ENCODE results near the gene BTG1.

Gene BTG1

DNA sequence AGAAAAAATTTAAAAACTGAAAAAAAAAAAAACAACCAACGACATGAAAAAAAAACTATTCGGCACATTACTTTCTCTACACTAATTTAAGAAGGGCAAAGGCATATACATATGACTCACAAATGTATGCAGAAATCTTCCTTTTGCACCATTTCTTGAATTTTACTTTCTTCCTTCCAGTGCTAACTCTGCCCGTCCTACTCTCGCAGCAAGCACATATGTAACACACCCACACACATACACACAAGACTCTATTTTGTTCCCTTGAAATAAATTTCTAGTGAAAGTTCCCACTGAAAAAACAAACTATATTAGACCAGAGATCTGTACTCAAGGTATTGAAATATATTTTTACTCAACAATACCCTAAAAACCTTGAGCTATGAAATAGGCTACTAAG lies 14.6 kb downstream of the BTG1 start:
- no peak for DNase-seq (ENCODE audit: extremely low spot score)
- TF ChIP-seq TARDBP (IDR thresholded peaks at IDR 0.05), result no peak
- TF ChIP-seq ARNT (IDR thresholded peaks at IDR 0.05), result no peak
- no peak for TF ChIP-seq SP1 (IDR thresholded peaks at IDR 0.05)
- no peak for TF ChIP-seq CTBP1 (IDR thresholded peaks at IDR 0.05; ENCODE audit: borderline replicate concordance)
- TF ChIP-seq LEF1 (IDR thresholded peaks at IDR 0.05; ENCODE audit: borderline replicate concordance), result no peak
- TF ChIP-seq ELF4 (IDR thresholded peaks at IDR 0.05), result no peak
- TF ChIP-seq BHLHE40 (IDR thresholded peaks at IDR 0.05; ENCODE audit: borderline replicate concordance), result no peak
- TF ChIP-seq FOXM1 (IDR thresholded peaks at IDR 0.05; ENCODE audit: borderline replicate concordance), result no peak
- TF ChIP-seq L3MBTL2 (conservative IDR thresholded peaks at IDR 0.05), result no peak
- no peak for TF ChIP-seq NFRKB (IDR thresholded peaks at IDR 0.05)
- TF ChIP-seq ZNF384 (IDR thresholded peaks at IDR 0.05), result no peak
- TF ChIP-seq FOXK2 (IDR thresholded peaks at IDR 0.05), result no peak
- no peak for TF ChIP-seq FOXA1 (IDR thresholded peaks at IDR 0.05)
- no peak for TF ChIP-seq SUZ12 (IDR thresholded peaks at IDR 0.05)
- ChIA-PET POLR2A (interaction anchor here (1.4 kb wide), 1 partner anchor 15 kb away, joined by 4 read pairs; the partner anchor contains the start of gene BTG1), CTCF (no interaction called here)

DNA sequence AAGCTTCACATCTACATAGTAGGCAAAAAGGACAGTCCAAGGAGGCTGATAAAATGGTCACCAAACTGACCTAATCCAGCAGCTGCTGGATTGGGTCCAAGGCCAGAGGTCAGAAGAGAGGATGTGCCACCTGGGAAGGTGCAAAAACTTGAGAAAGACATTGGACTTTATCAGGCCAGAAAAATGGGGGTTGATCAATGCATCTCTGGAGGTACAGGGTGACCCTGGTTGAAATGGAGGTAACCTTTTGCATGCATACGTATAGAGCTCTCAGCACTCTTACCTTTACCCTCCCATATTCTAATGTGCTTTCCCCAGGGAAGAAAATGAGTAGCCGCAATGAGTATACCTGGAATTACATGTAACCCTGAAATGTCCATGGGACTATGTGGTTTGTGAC lies 16.0 kb downstream of the BTG1 start:
- CTCF ChIA-PET, result no interaction called here
- POLR2A ChIA-PET, result no interaction called here
- TF ChIP-seq HDGF (IDR thresholded peaks at IDR 0.05; ENCODE audit: borderline replicate concordance) (no peak), NFRKB (IDR thresholded peaks at IDR 0.05) (no peak), ZNF384 (IDR thresholded peaks at IDR 0.05) (no peak), SP1 (IDR thresholded peaks at IDR 0.05) (no peak), BHLHE40 (IDR thresholded peaks at IDR 0.05; ENCODE audit: borderline replicate concordance) (no peak), TARDBP (IDR thresholded peaks at IDR 0.05) (no peak), SUZ12 (IDR thresholded peaks at IDR 0.05) (no peak), FOXM1 (IDR thresholded peaks at IDR 0.05; ENCODE audit: borderline replicate concordance) (no peak)

DNA sequence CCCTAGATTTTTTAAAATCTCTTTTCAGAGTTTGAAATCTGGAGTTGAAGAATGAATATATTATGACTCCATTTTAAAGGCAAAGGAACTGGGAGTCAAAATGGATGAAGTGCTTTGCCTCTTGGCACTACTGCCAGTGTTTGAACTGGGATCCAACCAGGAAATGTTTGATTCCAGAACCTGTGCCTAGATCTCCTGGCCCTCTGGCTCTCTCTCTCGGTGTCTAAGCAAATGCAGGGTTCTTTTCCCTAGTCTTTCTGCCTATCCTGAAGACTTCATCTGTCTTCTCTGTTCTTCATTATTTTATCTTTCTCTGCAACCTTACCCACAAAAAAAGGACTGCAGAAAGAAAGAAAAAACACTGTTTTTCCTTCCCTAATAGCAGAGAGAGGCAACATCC lies 17.0 kb downstream of the BTG1 start:
- DNase-seq (ENCODE audit: extremely low spot score), result no peak
- ChIA-PET CTCF (no interaction called here), POLR2A (no interaction called here)
- TF ChIP-seq FOXA1 (IDR thresholded peaks at IDR 0.05), result no peak
- no peak for TF ChIP-seq SUZ12 (IDR thresholded peaks at IDR 0.05)
- TF ChIP-seq L3MBTL2 (conservative IDR thresholded peaks at IDR 0.05), result no peak
- no peak for TF ChIP-seq ZNF384 (IDR thresholded peaks at IDR 0.05)
- TF ChIP-seq, protein P1, sequence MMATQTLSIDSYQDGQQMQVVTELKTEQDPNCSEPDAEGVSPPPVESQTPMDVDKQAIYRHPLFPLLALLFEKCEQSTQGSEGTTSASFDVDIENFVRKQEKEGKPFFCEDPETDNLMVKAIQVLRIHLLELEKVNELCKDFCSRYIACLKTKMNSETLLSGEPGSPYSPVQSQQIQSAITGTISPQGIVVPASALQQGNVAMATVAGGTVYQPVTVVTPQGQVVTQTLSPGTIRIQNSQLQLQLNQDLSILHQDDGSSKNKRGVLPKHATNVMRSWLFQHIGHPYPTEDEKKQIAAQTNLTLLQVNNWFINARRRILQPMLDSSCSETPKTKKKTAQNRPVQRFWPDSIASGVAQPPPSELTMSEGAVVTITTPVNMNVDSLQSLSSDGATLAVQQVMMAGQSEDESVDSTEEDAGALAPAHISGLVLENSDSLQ (IDR thresholded peaks at IDR 0.05), result no peak
- no peak for TF ChIP-seq SP1 (IDR thresholded peaks at IDR 0.05)
- TF ChIP-seq BHLHE40 (IDR thresholded peaks at IDR 0.05; ENCODE audit: borderline replicate concordance), result no peak
- TF ChIP-seq ARNT (IDR thresholded peaks at IDR 0.05), result no peak
- no peak for TF ChIP-seq HDGF (IDR thresholded peaks at IDR 0.05; ENCODE audit: borderline replicate concordance)
- TF ChIP-seq FOXM1 (IDR thresholded peaks at IDR 0.05; ENCODE audit: borderline replicate concordance), result no peak
- no peak for TF ChIP-seq FOXK2 (IDR thresholded peaks at IDR 0.05)
- no peak for TF ChIP-seq CTBP1 (IDR thresholded peaks at IDR 0.05; ENCODE audit: borderline replicate concordance)
- TF ChIP-seq NFRKB (IDR thresholded peaks at IDR 0.05), result no peak
- TF ChIP-seq TARDBP (IDR thresholded peaks at IDR 0.05), result no peak
- no peak for TF ChIP-seq LEF1 (IDR thresholded peaks at IDR 0.05; ENCODE audit: borderline replicate concordance)
- no peak for TF ChIP-seq ELF4 (IDR thresholded peaks at IDR 0.05)

More for the DNA sequence above, 16.0 kb downstream of the BTG1 start:
- no peak for DNase-seq (ENCODE audit: extremely low spot score)

DNA sequence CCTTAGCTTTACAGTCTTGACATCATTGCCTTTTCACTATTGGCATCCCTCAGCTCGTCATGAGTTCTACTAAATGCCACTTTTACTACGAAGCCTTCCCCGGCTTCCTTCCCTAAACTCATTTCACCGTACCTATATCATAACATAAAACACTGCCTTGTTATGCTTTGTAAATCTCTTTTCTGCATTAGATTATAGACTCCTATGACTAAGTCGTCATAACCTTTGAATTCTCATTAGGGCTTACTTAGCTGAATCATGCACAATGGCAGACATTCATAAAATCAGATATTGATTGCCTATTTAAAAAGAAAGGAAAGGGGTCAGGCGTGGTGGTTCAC lies 21.0 kb downstream of the BTG1 start:
- POLR2A ChIA-PET, result interaction anchor here (1.8 kb wide), 1 partner anchor 21 kb away, joined by 6 read pairs; the partner anchor contains the start of gene BTG1
- DNase-seq (ENCODE audit: extremely low spot score), result no peak
- TF ChIP-seq SP1 (IDR thresholded peaks at IDR 0.05) (no peak), CTBP1 (IDR thresholded peaks at IDR 0.05; ENCODE audit: borderline replicate concordance) (no peak), TARDBP (IDR thresholded peaks at IDR 0.05) (no peak), ELF4 (IDR thresholded peaks at IDR 0.05) (no peak), NFRKB (IDR thresholded peaks at IDR 0.05) (no peak), HDGF (IDR thresholded peaks at IDR 0.05; ENCODE audit: borderline replicate concordance) (no peak), FOXA1 (IDR thresholded peaks at IDR 0.05) (no peak), ARNT (IDR thresholded peaks at IDR 0.05) (no peak), ZNF384 (IDR thresholded peaks at IDR 0.05) (no peak), SUZ12 (IDR thresholded peaks at IDR 0.05) (no peak), L3MBTL2 (conservative IDR thresholded peaks at IDR 0.05) (no peak), BHLHE40 (IDR thresholded peaks at IDR 0.05; ENCODE audit: borderline replicate concordance) (no peak)
- TF ChIP-seq, protein P1 (IDR thresholded peaks at IDR 0.05), result no peak
- CTCF ChIA-PET, result interaction anchor here (0.7 kb wide), 1 partner anchor 137 kb away, joined by 3 read pairs; no protein-coding TSS in a partner anchor

DNA sequence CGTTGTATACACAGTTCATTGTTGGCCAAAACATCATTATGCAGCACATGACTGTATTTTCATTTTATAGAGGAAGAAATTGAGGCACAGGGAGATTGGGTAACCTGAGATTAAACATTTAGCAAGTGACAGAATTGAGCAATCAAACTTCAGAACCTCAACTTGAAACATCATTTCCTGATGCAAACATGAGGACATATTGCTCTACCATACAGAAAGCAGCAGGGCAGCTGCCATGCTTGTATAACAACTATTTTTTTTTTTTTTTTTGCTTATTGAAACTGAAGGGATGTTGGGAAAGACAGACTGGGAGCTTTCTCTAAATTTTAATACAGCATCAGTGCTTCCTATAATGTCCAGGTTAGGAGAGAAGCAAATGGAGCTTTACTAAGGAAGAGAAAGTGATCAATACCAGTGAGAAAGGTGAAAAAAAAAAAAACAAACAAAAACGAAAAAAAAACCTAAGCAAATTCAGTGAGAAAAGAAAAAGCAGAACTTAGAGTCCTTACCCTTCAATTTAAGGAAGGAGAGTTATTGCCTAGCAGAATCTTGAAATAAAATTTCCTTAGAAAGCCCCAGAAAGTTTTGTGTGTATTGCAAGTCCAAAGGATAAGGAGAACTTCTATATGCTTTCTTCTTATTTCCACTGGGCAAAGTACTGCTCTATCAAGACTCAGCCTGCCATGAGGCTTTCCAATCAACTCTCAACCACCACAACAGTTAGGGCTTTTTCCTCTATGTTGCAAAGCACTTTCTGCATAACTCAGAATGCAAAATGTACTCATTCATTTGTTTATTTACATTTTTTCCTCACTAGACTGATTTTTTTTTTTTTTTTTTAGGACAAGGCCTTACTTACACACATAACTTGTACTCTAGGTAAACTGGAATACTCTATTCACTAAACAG lies 21.6 kb downstream of the BTG1 start:
- no peak for TF ChIP-seq FOXA1 (IDR thresholded peaks at IDR 0.05)
- TF ChIP-seq CTBP1 (IDR thresholded peaks at IDR 0.05; ENCODE audit: borderline replicate concordance), result no peak
- no peak for TF ChIP-seq SUZ12 (IDR thresholded peaks at IDR 0.05)
- no peak for TF ChIP-seq HDGF (IDR thresholded peaks at IDR 0.05; ENCODE audit: borderline replicate concordance)
- no peak for TF ChIP-seq ARNT (IDR thresholded peaks at IDR 0.05)
- TF ChIP-seq FOXM1 (IDR thresholded peaks at IDR 0.05; ENCODE audit: borderline replicate concordance), result no peak
- DNase-seq (ENCODE audit: extremely low spot score), result no peak
- ChIA-PET CTCF (interaction anchor here (0.6 kb wide), 1 partner anchor 211 kb away, joined by 7 read pairs; no protein-coding TSS in a partner anchor), POLR2A (interaction anchor here (1.8 kb wide), 1 partner anchor 22 kb away, joined by 6 read pairs; the partner anchor contains the start of gene BTG1)

Measured in HEK293T (cell line).